ENCODE measurements around the gene ZNF98.

Gene ZNF98

GRCh38 chr19:22422211-22422610 lies at the start of gene ZNF98:
Gene ZNF98, minus strand, starts transcription at chr19:22422346. Its CDS starts 122 bp downstream, at chr19:22422224.
- DNase-seq (ENCODE audit: low spot score), result no peak

GRCh38 chr19:22446605-22447004 lies 24.5 kb upstream of the ZNF98 start:
- no peak for DNase-seq (ENCODE audit: low spot score)

GRCh38 chr19:22438011-22438410 lies 15.9 kb upstream of the ZNF98 start:
- no peak for DNase-seq (ENCODE audit: low spot score)

GRCh38 chr19:22427960-22428913 lies 6.1 kb upstream of the ZNF98 start:
- DNase-seq (ENCODE audit: low spot score), result no peak

GRCh38 chr19:22427547-22427946 lies 5.4 kb upstream of the ZNF98 start:
- DNase-seq (ENCODE audit: low spot score), result no peak

- no peak for DNase-seq (ENCODE audit: low spot score)
These were observed 4.8 kb upstream of the ZNF98 start for GRCh38 chr19:22426901-22427300.

GRCh38 chr19:22421797-22422196 lies 349 bp downstream of the ZNF98 start:
- DNase-seq (ENCODE audit: low spot score), result no peak

- no peak for DNase-seq (ENCODE audit: low spot score)
These were observed 67.5 kb downstream of the ZNF98 start for GRCh38 chr19:22354665-22355064.
